Testis (tissue), 3 donors: ENCODE results near the gene CBLC. TPM values are rescaled to one million over a fixed set of nuclear protein-coding genes. Genes with fewer than 3 reads are reported as not detected.

Experiments used
- DNase-seq: peaks from one replicate; pipeline ENCODE4 v3.0.0-alpha.2; 2019
- H3K27ac ChIP-seq, 2 donors: fragments of 200-600 bp; sonication (generic); one replicate each; pipeline ENCODE4 v1.5.1; 2019
- H3K27me3 ChIP-seq: fragments of 200-600 bp; sonication (generic); one replicate; pipeline ENCODE4 v1.5.1; 2019
- H3K36me3 ChIP-seq: fragments of 200-600 bp; sonication (generic); one replicate; pipeline ENCODE4 v1.5.1; 2017; ENCODE audit warnings: low read depth; ENCODE audit errors: missing control alignments
- H3K4me1 ChIP-seq: fragments of 200-600 bp; sonication (generic); one replicate; pipeline ENCODE4 v1.5.1; 2019
- H3K4me3 ChIP-seq, 2 donors: fragments of 200-600 bp; sonication (generic); one replicate each; pipeline ENCODE4 v1.5.1; 2017 to 2019
- H3K9me3 ChIP-seq: fragments of 200-600 bp; sonication (generic); one replicate; pipeline ENCODE4 v1.5.1; 2017
- POLR2A ChIP-seq: fragments of 450-650 bp; IDR thresholded peaks from one replicate; pipeline ENCODE4 v1.6.1; 2017; ENCODE audit warnings: antibody characterized with exemption, mild to moderate bottlenecking, moderate library complexity
- WGBS, 2 donors: methylation state at CpG; one replicate each; pipeline ENCODE4 v1.1.5; 2018; 5-methylcytosine and 5-hydroxymethylcytosine counted together
- intact Hi-C: fragments of 100-400 bp; cut with DNase I; formaldehyde crosslinking; loops from one replicate; pipeline ENCODE4 v1.15.1; 2023; ENCODE audit warnings: low total_unique reads
- polyA plus RNA-seq: library from polyadenylated mRNA; stranded (reverse); fragments of 350-450 nt; fragmentation: Illumina TruSeq; extraction: RNeasy Lipid Tissue Mini Kit (QIAGEN cat#74804); gene quantifications from one replicate; pipeline ENCODE4 v1.2.3, GENCODE V29; 2014; ENCODE audit warnings: low read depth, low replicate concordance; ENCODE audit not compliant: insufficient read depth
- total RNA-seq, 2 donors: library from RNA; depleted of rRNA; stranded (reverse); fragments of >200 nt; gene quantifications; one replicate each; pipeline ENCODE4 v1.2.3, GENCODE V29; 2016
- TF ChIP-seq, protein P1 (sequence below), 3 experiments: fragments of 450-650 bp in 2 of 3; fragments of 200-600 bp in 1 of 3; sonication (generic) in 1 of 3; IDR thresholded peaks; one replicate each; pipeline ENCODE4 v1.5.1; 2016 to 2019; ENCODE audit warnings: antibody characterized with exemption in 3 of 3, mild to moderate bottlenecking in 2 of 3, moderate library complexity in 1 of 3

Gene CBLC
- total and polyA plus RNA-seq, 3 donors from 2014 or later: 1.9 to 6.9 (median 4.9) TPM

GRCh38 chr19:44818466-44819031, 40.9 kb downstream of the CBLC start:
- DNase-seq: no peak
- Histone ChIP-seq H3K4me3 (no peak overlapping the region), H3K27ac (no peak overlapping the region), H3K9me3 (no peaks in the 10 kb centered on the region), H3K4me1 (peaks cover 9% of the 10 kb centered on the region), H3K36me3 (no peaks in the 10 kb centered on the region), H3K27me3 (no peaks in the 10 kb centered on the region)
- WGBS, 2 donors: 89 to 91% methylated on average over 20 of the region's 20 CpGs
- TF ChIP-seq, protein P1, sequence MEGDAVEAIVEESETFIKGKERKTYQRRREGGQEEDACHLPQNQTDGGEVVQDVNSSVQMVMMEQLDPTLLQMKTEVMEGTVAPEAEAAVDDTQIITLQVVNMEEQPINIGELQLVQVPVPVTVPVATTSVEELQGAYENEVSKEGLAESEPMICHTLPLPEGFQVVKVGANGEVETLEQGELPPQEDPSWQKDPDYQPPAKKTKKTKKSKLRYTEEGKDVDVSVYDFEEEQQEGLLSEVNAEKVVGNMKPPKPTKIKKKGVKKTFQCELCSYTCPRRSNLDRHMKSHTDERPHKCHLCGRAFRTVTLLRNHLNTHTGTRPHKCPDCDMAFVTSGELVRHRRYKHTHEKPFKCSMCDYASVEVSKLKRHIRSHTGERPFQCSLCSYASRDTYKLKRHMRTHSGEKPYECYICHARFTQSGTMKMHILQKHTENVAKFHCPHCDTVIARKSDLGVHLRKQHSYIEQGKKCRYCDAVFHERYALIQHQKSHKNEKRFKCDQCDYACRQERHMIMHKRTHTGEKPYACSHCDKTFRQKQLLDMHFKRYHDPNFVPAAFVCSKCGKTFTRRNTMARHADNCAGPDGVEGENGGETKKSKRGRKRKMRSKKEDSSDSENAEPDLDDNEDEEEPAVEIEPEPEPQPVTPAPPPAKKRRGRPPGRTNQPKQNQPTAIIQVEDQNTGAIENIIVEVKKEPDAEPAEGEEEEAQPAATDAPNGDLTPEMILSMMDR (IDR thresholded peaks at IDR 0.05): no peak
- no peak for TF ChIP-seq POLR2A
- intact Hi-C loops: no loop called here

GRCh38 chr19:44819246-44819832, 41.6 kb downstream of the CBLC start:
- 91 to 92% methylated on average over 9 to 28 of the region's 28 CpGs for WGBS, 2 donors
- no peak overlapping the region for H3K4me3 ChIP-seq
- no peak for TF ChIP-seq POLR2A
- TF ChIP-seq, protein P1 (IDR thresholded peaks at IDR 0.05): no peak
- intact Hi-C loops: no loop called here
- peaks cover 9% of the 10 kb centered on the region for H3K4me1 ChIP-seq
- no peak for DNase-seq
- no peaks in the 10 kb centered on the region for H3K27me3 ChIP-seq
- H3K9me3 ChIP-seq: no peaks in the 10 kb centered on the region
- H3K27ac ChIP-seq: no peak overlapping the region
- H3K36me3 ChIP-seq: no peaks in the 10 kb centered on the region

DNA sequence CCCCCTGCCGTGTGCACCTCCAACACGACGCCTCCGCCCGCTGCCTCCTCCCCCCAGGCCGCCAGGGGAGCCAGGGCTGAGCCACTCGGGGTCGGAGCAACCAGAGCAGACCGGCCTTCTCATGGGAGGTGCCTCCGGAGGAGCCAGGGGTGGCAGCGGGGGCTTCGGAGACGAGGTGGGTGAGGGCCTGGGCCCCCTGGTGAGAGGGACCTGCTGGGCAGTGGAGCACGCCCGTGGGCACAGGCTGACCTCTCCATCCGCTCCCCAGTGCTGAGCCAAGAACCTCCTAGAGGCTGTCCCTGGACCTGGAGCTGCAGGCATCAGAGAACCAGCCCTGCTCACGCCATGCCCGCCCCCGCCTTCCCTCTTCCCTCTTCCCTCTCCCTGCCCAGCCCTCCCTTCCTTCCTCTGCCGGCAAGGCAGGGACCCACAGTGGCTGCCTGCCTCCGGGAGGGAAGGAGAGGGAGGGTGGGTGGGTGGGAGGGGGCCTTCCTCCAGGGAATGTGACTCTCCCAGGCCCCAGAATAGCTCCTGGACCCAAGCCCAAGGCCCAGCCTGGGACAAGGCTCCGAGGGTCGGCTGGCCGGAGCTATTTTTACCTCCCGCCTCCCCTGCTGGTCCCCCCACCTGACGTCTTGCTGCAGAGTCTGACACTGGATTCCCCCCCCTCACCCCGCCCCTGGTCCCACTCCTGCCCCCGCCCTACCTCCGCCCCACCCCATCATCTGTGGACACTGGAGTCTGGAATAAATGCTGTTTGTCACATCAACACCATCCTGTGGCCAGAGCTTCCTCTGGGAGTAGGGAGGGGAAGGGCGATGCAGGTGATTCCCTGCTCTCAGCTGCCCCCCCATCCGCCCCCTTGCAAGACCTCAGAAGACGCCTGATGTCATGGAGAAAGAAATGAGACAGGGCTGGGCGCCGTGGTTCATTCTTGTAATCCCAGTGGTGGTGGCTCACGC, 43.2 kb downstream of the CBLC start:
- Histone ChIP-seq H3K4me1 (peaks cover 9% of the 10 kb centered on the region), H3K4me3 (no peak overlapping the region), H3K9me3 (no peaks in the 10 kb centered on the region), H3K27ac (no peak overlapping the region), H3K36me3 (no peaks in the 10 kb centered on the region), H3K27me3 (no peaks in the 10 kb centered on the region)
- peak; percentile 68 for DNase-seq
- 47 to 48% methylated on average over 24 to 35 of the region's 35 CpGs for WGBS, 2 donors
- TF ChIP-seq POLR2A: no peak
- TF ChIP-seq, protein P1 (IDR thresholded peaks at IDR 0.05): no peak
- intact Hi-C loops: no loop called here

DNA sequence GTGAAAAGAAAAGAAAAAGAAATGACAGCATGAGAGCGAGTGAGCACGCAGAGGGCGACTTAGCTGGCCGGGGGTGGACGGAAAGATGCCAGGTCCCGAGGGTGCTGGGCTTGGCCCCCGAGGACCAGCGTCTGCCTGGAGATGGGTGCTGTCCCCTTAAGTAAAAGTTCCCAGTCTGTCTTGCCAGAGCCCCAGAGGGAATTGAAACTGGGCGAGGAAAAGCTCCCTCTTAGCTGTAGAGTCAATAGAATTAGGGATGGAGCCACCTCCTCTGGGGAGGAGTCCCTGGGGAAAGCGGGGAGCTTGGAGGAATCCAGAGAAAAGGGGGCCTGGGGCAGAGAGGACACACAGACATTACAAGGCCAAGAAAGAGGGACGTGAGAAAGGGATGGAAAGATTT, 44.5 kb downstream of the CBLC start:
- Histone ChIP-seq H3K4me1 (peaks cover 9% of the 10 kb centered on the region), H3K9me3 (no peaks in the 10 kb centered on the region), H3K27me3 (no peaks in the 10 kb centered on the region), H3K36me3 (no peaks in the 10 kb centered on the region), H3K27ac (no peak overlapping the region), H3K4me3 (no peak overlapping the region)
- DNase-seq: no peak
- intact Hi-C loops: no loop called here
- 61 to 75% methylated on average over 11 of the region's 11 CpGs for WGBS, 2 donors
- TF ChIP-seq, protein P1 (IDR thresholded peaks at IDR 0.05): no peak
- TF ChIP-seq POLR2A: no peak
